PC-9 (cell line): ENCODE data around the gene COMT. TPM values are rescaled to one million over a fixed set of nuclear protein-coding genes. Genes with fewer than 3 reads are reported as not detected.

Experiments used
- BruUV-seq: library from RNA; stranded (reverse); fragments of 400-500 nt; replicated peaks from 2 replicates; lab custom pipeline; 2021; lab: Mats Ljungman, UMichigan
- CTCF ChIA-PET: fragments of 300-600 bp; sonication (Branson Sonifier 250); formaldehyde crosslinking; loops from one replicate; lab custom pipeline; 2022; ENCODE audit warnings: antibody characterized with exemption; lab: Charles Lee
- POLR2A ChIA-PET: fragments of 300-600 bp; sonication (Branson Sonifier 250); formaldehyde crosslinking; loops from one replicate; lab custom pipeline; 2022; ENCODE audit warnings: antibody characterized with exemption; ENCODE audit not compliant: unreplicated experiment; lab: Charles Lee
- DNase-seq, 2 experiments: peaks; one replicate each; pipeline versions ENCODE4 v3.0.0 to v3.0.0-alpha.2; 2015 to 2022; ENCODE audit warnings: mixed read lengths in 1 of 2
- H2AFZ ChIP-seq: fragments of 200-600 bp; sonication (generic); 2 replicates; pipeline ENCODE4 v1.8.1; 2017; ENCODE audit warnings: antibody characterized with exemption
- H3F3A ChIP-seq: fragments of 200-600 bp; sonication (generic); 2 replicates; pipeline ENCODE4 v1.8.1; 2017; ENCODE audit warnings: antibody characterized with exemption, mild to moderate bottlenecking, low read depth; ENCODE audit not compliant: insufficient read depth
- H3K27ac ChIP-seq: fragments of 200-600 bp; sonication (generic); 2 replicates; pipeline ENCODE4 v1.6.1; 2016; ENCODE audit warnings: mixed run types
- H3K27me3 ChIP-seq: fragments of 200-600 bp; sonication (generic); 2 replicates; pipeline ENCODE4 v1.6.1; 2016; ENCODE audit warnings: low read depth, mixed run types; ENCODE audit not compliant: insufficient read depth
- H3K36me3 ChIP-seq: fragments of 200-600 bp; sonication (generic); 2 replicates; pipeline ENCODE4 v1.6.1; 2016; ENCODE audit warnings: low read depth, mixed run types
- H3K4me1 ChIP-seq: fragments of 200-600 bp; sonication (generic); replicated peaks from 2 replicates; pipeline ENCODE4 v1.6.1; 2016; ENCODE audit warnings: mixed run types; ENCODE audit not compliant: insufficient read depth
- H3K4me2 ChIP-seq: fragments of 200-600 bp; sonication (generic); 2 replicates; pipeline ENCODE4 v1.6.1; 2017; ENCODE audit warnings: mixed run types
- H3K4me3 ChIP-seq: fragments of 200-600 bp; sonication (generic); 2 replicates; pipeline ENCODE4 v1.6.1; 2016; ENCODE audit warnings: mixed run types
- H3K79me2 ChIP-seq: fragments of 200-600 bp; sonication (generic); 2 replicates; pipeline ENCODE4 v1.6.1; 2017; ENCODE audit warnings: low read depth, mixed run types
- H3K9me2 ChIP-seq: fragments of 200-600 bp; sonication (generic); 2 replicates; pipeline ENCODE4 v1.8.1; 2017; ENCODE audit warnings: mild to moderate bottlenecking; ENCODE audit not compliant: insufficient read depth
- H3K9me3 ChIP-seq: fragments of 200-600 bp; sonication (generic); 2 replicates; pipeline ENCODE4 v1.8.1; 2016; ENCODE audit warnings: low read depth; ENCODE audit not compliant: insufficient read depth
- H4K20me1 ChIP-seq: fragments of 200-600 bp; sonication (generic); 2 replicates; pipeline ENCODE4 v1.8.1; 2017; ENCODE audit not compliant: insufficient read depth
- CTCF ChIP-seq: fragments of 200-600 bp; sonication (generic); conservative IDR thresholded peaks from 2 replicates; pipeline ENCODE4 v1.6.1; 2017; ENCODE audit warnings: mixed run types, antibody characterized with exemption, mild to moderate bottlenecking, moderate library complexity
- EZH2 ChIP-seq: fragments of 200-600 bp; sonication (generic); IDR thresholded peaks from 2 replicates; pipeline ENCODE4 v1.8.0; 2017; ENCODE audit warnings: antibody characterized with exemption, low read depth
- intact Hi-C: fragments of 100-400 bp; cut with micrococcal nuclease; formaldehyde crosslinking; loops from one replicate; pipeline ENCODE4 v1.10.0; 2022; ENCODE audit not compliant: unreplicated experiment
- total RNA-seq: library from RNA; stranded (reverse); gene quantifications from 2 replicates; pipeline ENCODE4 v1.2.3, GENCODE V29; 2021

Gene COMT
- total RNA-seq, 1 experiment from 2014 or later = 99.9 TPM

DNA sequence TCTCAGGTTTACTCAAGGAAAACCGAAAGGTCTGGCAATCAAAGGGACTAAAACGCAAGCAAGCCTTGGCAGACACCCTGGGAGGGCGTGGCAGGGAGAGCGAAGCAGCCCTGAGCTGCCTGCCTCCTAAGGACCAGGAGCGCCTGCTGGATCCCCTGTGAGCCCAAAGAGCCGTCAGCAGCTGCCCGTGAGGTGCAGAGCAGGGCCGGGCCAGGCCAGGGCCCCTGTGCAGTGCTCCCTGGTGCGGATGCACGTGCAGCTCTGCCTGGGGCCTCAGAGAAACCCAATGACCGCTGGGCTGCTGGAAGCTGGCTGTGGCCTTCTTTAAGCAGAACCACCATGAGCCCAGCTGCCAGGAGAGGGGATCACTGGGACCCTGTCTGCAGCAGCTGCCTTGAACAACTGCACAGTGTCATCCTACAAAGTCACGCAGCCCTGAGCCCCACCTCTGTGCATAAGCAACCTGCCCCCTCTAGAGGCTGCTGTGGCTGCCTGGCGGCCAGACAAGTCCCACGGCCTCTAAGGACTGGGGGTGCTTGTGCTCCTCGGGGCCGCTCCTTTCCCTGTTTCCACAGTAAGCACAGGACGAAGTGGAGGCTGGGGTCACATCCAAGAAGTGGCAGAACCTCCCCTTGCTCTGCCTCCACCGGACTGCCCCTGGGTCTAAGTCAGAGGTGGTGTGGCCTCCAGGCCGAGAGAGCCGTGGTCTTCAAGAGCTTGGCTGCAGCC lies 29.1 kb upstream of the COMT start:
- Histone ChIP-seq H3K4me1 (no peaks in the 10 kb centered on the region), H3K4me2 (no peak overlapping the region), H2AFZ (no peak overlapping the region), H3K9me3 (no peaks in the 10 kb centered on the region), H3K4me3 (no peak overlapping the region), H3K27me3 (no peaks in the 10 kb centered on the region), H4K20me1 (no peaks in the 10 kb centered on the region), H3K79me2 (no peaks in the 10 kb centered on the region), H3K27ac (no peak overlapping the region), H3F3A (no peaks in the 10 kb centered on the region), H3K36me3 (no peaks in the 10 kb centered on the region), H3K9me2 (no peaks in the 10 kb centered on the region)
- BruUV-seq = no TSS peak
- CTCF ChIA-PET = interaction anchor here (0.5 kb wide), 1 partner anchor 182 kb away, joined by 6 read pairs; no protein-coding TSS in a partner anchor
- TF ChIP-seq EZH2 = no peak
- no peak for TF ChIP-seq CTCF
- intact Hi-C loops = loop anchor here (5.0 kb wide), 1 partner anchor 280 kb away; no protein-coding TSS in a partner anchor
- no peak for DNase-seq
- POLR2A ChIA-PET = interaction anchor here (0.6 kb wide), 1 partner anchor 182 kb away, joined by 18 read pairs; no protein-coding TSS in a partner anchor

DNA sequence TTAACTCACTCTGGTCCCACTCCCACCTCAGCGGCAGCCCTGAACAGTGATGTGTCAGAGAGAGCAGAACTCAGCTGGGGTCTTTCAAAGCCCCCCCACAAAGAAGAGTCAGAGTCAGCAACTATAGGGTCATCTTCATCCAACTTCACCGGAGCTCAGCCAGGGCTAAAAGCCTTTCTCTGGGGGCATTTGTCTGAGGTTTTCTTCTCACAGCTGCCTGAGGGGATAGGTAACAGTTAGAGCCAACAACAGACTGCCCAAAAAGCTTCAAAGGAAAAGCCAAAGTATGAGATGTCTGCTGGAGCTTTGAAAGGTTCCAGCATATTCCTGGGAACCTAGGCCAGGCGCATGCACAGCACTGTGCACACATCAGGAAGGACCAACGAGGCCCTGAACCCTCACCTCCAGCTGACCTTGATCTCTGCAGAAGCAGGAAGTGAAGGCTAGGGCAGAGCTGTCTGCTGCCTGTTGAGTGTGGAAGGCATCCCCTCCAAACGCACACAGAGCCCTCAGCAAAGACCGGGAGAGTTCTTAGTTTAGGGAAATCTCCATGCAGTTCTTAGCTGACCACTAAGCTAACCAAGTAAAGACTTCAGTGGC lies 28.1 kb upstream of the COMT start:
- Histone ChIP-seq H2AFZ (no peak overlapping the region), H3K4me3 (no peak overlapping the region), H3K79me2 (no peaks in the 10 kb centered on the region), H3K9me2 (no peaks in the 10 kb centered on the region), H3K36me3 (no peaks in the 10 kb centered on the region), H4K20me1 (no peaks in the 10 kb centered on the region), H3K4me2 (no peak overlapping the region), H3K27ac (no peak overlapping the region), H3K27me3 (no peaks in the 10 kb centered on the region), H3K9me3 (no peaks in the 10 kb centered on the region), H3F3A (no peaks in the 10 kb centered on the region), H3K4me1 (no peaks in the 10 kb centered on the region)
- intact Hi-C loops = loop anchor here (5.0 kb wide), 1 partner anchor 281 kb away; no protein-coding TSS in a partner anchor
- POLR2A ChIA-PET = no interaction called here
- CTCF ChIA-PET = interaction anchor here (0.5 kb wide), 1 partner anchor 42 kb away, joined by 3 read pairs; no protein-coding TSS in a partner anchor
- no peak for TF ChIP-seq EZH2
- TF ChIP-seq CTCF = no peak
- BruUV-seq = no TSS peak
- no peak for DNase-seq

DNA sequence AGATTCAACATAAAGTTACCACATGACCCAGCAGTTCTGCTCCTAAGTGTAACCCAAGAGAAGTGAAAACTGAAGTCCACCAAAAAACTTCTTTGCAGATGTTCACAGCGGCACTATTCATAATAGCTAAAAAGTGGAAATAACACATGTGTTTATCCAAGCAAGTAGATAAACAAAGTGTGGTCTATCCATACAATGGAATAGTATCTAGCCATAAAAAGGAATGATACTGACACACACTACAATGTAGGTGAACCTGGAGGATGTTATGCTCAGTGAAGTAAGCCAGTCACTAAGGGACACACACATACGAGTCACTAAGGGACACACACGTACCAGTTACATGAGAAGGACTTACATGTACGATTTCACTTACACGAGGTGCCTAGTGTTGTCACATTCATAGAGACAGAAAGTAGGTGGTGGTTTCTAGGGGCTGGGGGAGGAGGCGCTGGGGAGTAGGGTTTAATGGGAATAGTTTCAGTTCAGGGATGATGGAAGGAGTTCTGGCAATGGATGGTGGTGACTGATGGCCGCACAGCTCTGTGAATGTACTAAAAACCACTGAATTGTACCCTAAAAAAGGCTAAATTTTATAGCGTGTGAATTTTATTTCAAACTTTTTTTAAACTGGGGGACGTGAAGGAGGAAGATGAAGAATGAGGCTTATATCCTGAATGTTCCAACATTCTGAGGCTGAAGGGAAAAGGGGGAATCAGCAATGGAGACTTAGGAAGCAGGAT lies 27.2 kb upstream of the COMT start:
- intact Hi-C loops = loop anchor here (5.0 kb wide), 1 partner anchor 282 kb away; no protein-coding TSS in a partner anchor
- no peaks in the 10 kb centered on the region for H3K36me3 ChIP-seq
- no TSS peak for BruUV-seq
- TF ChIP-seq CTCF (no peak), EZH2 (no peak)
- POLR2A ChIA-PET = no interaction called here
- no peaks in the 10 kb centered on the region for H3K79me2 ChIP-seq
- no peak overlapping the region for H3K4me3 ChIP-seq
- no peaks in the 10 kb centered on the region for H3F3A ChIP-seq
- H3K9me3 ChIP-seq = no peaks in the 10 kb centered on the region
- H3K4me2 ChIP-seq = no peak overlapping the region
- no peaks in the 10 kb centered on the region for H3K9me2 ChIP-seq
- H3K4me1 ChIP-seq = no peaks in the 10 kb centered on the region
- DNase-seq = no peak
- CTCF ChIA-PET = no interaction called here
- no peak overlapping the region for H2AFZ ChIP-seq
- H3K27me3 ChIP-seq = no peaks in the 10 kb centered on the region
- H4K20me1 ChIP-seq = no peaks in the 10 kb centered on the region
- H3K27ac ChIP-seq = no peak overlapping the region
